KOPT-K1 (cell line): ENCODE results near the gene C2CD4A.

Source experiments
- H3K27ac ChIP-seq: fragments of 200-600 bp; sonication (generic); 2 replicates; pipeline ENCODE4 v1.5.1; 2016; ENCODE audit warnings: antibody characterized with exemption, mild to moderate bottlenecking, low read depth, low read length; ENCODE audit not compliant: poor library complexity, severe bottlenecking
- H3K36me3 ChIP-seq: fragments of 200-600 bp; sonication (generic); 2 replicates; pipeline ENCODE4 v1.5.1; 2017; ENCODE audit warnings: antibody characterized with exemption, mild to moderate bottlenecking, low read length, moderate library complexity; ENCODE audit not compliant: insufficient read depth
- H3K9me3 ChIP-seq: fragments of 200-600 bp; sonication (generic); 2 replicates; pipeline ENCODE4 v1.5.1; 2017; ENCODE audit warnings: antibody characterized with exemption, low read length, mild to moderate bottlenecking; ENCODE audit not compliant: insufficient read depth, poor library complexity, severe bottlenecking

The C2CD4A gene

DNA sequence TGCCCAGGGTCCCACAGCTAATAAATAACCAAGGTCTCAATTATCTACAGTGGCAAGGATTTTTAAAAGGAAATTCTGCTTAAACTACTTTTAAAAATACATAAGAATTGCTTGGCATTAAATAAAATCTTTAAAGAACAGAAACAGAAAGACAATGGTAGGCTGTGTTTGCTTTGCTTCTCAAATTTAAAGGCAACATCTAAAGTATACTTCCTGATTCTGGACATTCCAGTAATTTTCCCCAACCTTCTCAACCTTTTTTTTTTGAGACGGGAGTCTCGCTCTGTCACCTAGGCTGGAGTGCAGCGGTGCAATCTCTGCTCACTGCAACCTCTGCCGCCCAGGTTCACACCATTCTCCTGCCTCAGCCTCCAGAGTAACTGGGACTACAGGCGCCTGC is 11.8 kb upstream of the C2CD4A start:
- Histone ChIP-seq H3K27ac (peak overlapping the region; percentile 73), H3K9me3 (no peaks in the 10 kb centered on the region), H3K36me3 (no peaks in the 10 kb centered on the region)

DNA sequence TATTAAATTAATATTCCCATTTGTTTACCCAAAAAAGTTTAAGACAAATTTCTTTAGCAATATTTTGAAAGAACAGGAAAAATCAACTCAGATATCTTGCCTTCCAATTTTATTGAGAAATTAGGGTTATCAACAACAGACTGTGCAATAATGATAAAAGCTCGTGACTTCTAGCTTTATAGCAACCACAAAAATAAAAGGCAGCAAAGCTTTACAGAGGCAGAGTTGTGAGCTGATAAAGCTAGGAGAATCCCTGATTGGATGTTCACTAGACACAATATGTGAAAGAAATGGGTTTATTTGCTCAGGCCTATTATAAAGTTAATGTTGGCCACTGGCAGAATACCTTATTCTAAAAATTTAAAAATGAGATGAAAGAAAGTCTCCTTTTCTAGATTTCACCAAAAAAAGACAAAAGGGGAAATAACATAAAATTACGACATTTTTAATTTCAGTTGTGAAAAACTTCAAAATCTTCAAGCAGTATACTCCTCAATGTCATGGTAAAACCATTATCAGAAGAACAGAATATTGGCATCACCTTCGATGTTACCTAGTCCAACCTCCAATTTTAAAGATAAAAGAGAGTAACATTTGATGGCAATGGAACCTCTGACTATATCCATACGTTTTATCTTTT is 9.3 kb upstream of the C2CD4A start:
- Histone ChIP-seq H3K36me3 (no peaks in the 10 kb centered on the region), H3K27ac (peak overlapping the region; percentile 73), H3K9me3 (no peaks in the 10 kb centered on the region)

GRCh38 chr15:62058327-62059028 is 8.3 kb upstream of the C2CD4A start:
- Histone ChIP-seq H3K36me3 (no peaks in the 10 kb centered on the region), H3K27ac (peak overlapping the region; percentile 91), H3K9me3 (no peaks in the 10 kb centered on the region)

- Histone ChIP-seq H3K27ac (peak overlapping the region; percentile 91), H3K9me3 (no peaks in the 10 kb centered on the region), H3K36me3 (no peaks in the 10 kb centered on the region)
Observed at GRCh38 chr15:62059108-62059815, 7.5 kb upstream of the C2CD4A start.

DNA sequence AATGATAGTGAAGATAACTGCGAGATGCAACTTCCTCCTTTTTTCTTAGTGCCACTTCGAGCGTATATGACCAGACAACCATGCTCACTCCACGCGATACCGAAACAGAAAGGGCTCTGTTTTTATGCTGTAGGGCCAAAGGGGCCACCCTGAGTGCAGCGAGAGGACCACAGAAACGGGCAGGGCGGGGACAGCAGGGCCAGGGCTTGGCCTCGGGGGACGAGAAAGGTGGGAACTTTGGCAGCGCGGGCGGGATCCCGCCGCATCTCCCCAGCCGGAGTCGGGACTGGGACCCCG is 7.0 kb upstream of the C2CD4A start:
- no peaks in the 10 kb centered on the region for H3K36me3 ChIP-seq
- H3K9me3 ChIP-seq = no peaks in the 10 kb centered on the region
- peak overlapping the region; percentile 91 for H3K27ac ChIP-seq

GRCh38 chr15:62060113-62060895 is 6.5 kb upstream of the C2CD4A start, which contains the start of gene VPS13C:
VPS13C (minus strand) TSS chr15:62060447; CDS start chr15:62060374, 73 bp downstream.
- Histone ChIP-seq H3K27ac (peak within 1 kb of the TSS; percentile 91), H3K9me3 (no peaks in the 10 kb centered on the region), H3K36me3 (no peaks in the 10 kb centered on the region)

DNA sequence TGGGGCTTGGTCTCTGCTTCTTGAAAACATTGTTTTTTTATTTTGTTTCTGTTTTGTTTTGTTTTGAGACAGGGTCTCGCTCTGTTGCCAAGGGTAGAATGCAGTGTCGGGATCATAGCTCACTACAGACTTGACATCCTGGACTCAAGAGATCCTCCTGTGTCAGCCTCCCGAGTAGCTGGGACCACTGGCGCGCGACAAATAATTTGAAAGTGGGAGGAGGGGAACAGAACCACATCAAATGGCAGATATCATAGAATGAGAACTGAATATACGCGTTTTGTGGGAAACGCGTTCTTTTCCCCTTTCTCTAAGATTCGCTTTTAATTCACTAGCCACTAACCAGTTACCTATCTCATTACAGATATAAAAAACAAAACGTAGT is 5.9 kb upstream of the C2CD4A start:
- Histone ChIP-seq H3K9me3 (no peaks in the 10 kb centered on the region), H3K36me3 (no peaks in the 10 kb centered on the region), H3K27ac (peak overlapping the region; percentile 91)

- H3K27ac ChIP-seq = no peak overlapping the region
- H3K9me3 ChIP-seq = no peaks in the 10 kb centered on the region
- H3K36me3 ChIP-seq = no peaks in the 10 kb centered on the region
Observed at GRCh38 chr15:62063825-62064635, 2.7 kb upstream of the C2CD4A start.

- no peaks in the 10 kb centered on the region for H3K9me3 ChIP-seq
- no peaks in the 10 kb centered on the region for H3K36me3 ChIP-seq
- no peak overlapping the region for H3K27ac ChIP-seq
Observed at GRCh38 chr15:62067448-62068044, 769 bp downstream of the C2CD4A start.

GRCh38 chr15:62068071-62068809 is 1.5 kb downstream of the C2CD4A start:
- Histone ChIP-seq H3K36me3 (no peaks in the 10 kb centered on the region), H3K27ac (no peak overlapping the region), H3K9me3 (no peaks in the 10 kb centered on the region)

DNA sequence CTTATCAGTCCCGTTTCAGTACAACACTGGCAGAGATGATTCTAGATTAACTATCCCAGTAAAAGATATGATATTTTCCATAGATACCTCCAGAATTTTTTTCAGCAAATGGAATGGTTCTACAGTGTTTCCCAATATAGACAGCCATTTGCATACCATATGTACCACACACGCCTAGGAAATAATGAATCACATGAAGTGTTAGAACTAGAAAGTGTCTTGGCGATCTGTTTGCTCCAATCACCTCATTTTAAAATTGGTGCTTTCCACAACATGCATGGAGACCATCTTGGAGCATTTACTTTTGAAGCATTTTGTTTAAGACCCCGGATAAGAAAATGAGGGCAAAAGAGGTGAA is 2.0 kb downstream of the C2CD4A start:
- no peaks in the 10 kb centered on the region for H3K9me3 ChIP-seq
- no peak overlapping the region for H3K27ac ChIP-seq
- no peaks in the 10 kb centered on the region for H3K36me3 ChIP-seq

- Histone ChIP-seq H3K9me3 (no peaks in the 10 kb centered on the region), H3K36me3 (no peaks in the 10 kb centered on the region), H3K27ac (no peak overlapping the region)
Observed at GRCh38 chr15:62069551-62069950, 2.8 kb downstream of the C2CD4A start.

GRCh38 chr15:62071711-62072308 is 5.0 kb downstream of the C2CD4A start:
- no peaks in the 10 kb centered on the region for H3K36me3 ChIP-seq
- no peaks in the 10 kb centered on the region for H3K9me3 ChIP-seq
- no peak overlapping the region for H3K27ac ChIP-seq
